Endothelial cell of umbilical vein (primary cell): ENCODE measurements around the gene TEX29. TPM values are rescaled to one million over a fixed set of nuclear protein-coding genes. Genes with fewer than 3 reads are reported as not detected.

Experiments
- BruUV-seq: library from RNA; stranded (reverse); fragments of 400-500 nt; replicated peaks from 2 replicates; lab custom pipeline; 2021; lab: Mats Ljungman, UMichigan
- CTCF ChIA-PET: fragments of 300-600, 350-600 bp; sonication (Branson Sonifier 250); formaldehyde crosslinking; loops from one replicate; lab custom pipeline; 2021; ENCODE audit warnings: antibody characterized with exemption, inconsistent platforms; lab: Charles Lee
- POLR2A ChIA-PET: fragments of 300-600, 350-600 bp; sonication (Branson Sonifier 250); formaldehyde crosslinking; loops from one replicate; lab custom pipeline; 2021; ENCODE audit warnings: antibody characterized with exemption, inconsistent platforms; lab: Charles Lee
- DNase-seq: peaks from one replicate; pipeline ENCODE4 v3.0.0-alpha.2; 2011; ENCODE audit warnings: low read depth, low spot score
- FAIRE-seq: peaks from 2 replicates; lab custom pipeline; 2011; peaks lifted over from hg19 to GRCh38; lab: Jason Lieb, UNC
- H2AFZ ChIP-seq: 2 replicates; pipeline ENCODE4 v1.6.0; 2012; ENCODE audit warnings: low read depth, low read length, control low read depth, inconsistent platforms
- H3K27ac ChIP-seq: 2 replicates; pipeline ENCODE4 v1.5.1; 2011; ENCODE audit warnings: low read depth, mild to moderate bottlenecking, control low read depth, low read length, moderate library complexity; ENCODE audit not compliant: insufficient read depth
- H3K27me3 ChIP-seq, 2 experiments: 2 replicates each; pipeline versions ENCODE4 v1.6.0 to v1.6.1; 2011; ENCODE audit warnings: low read length in 2 of 2, mixed read lengths in 1 of 2; ENCODE audit not compliant: control insufficient read depth in 2 of 2, insufficient read depth in 2 of 2
- H3K36me3 ChIP-seq, 2 experiments: 2 replicates in 1 of 2; 3 replicates in 1 of 2; pipeline ENCODE4 v1.5.1; 2011; ENCODE audit warnings: low read length in 2 of 2, mild to moderate bottlenecking in 1 of 2, moderate library complexity in 1 of 2; ENCODE audit not compliant: control insufficient read depth in 2 of 2, insufficient read depth in 2 of 2; ENCODE audit errors: extremely low read depth in 1 of 2
- H3K4me1 ChIP-seq: 3 replicates; pipeline ENCODE4 v1.5.1; 2011; ENCODE audit warnings: mild to moderate bottlenecking, low read length; ENCODE audit not compliant: control insufficient read depth, insufficient read depth; ENCODE audit errors: extremely low read depth
- H3K4me2 ChIP-seq: 2 replicates; pipeline ENCODE4 v1.6.1; 2011; ENCODE audit warnings: low read length, control low read depth, mixed read lengths; ENCODE audit not compliant: insufficient read depth
- H3K4me3 ChIP-seq, 3 experiments: fragments of 200-600 bp in 1 of 3; sonication (generic), shearing (Covaris generic) in 1 of 3; replicated peaks in 1 of 3; 2 replicates each; pipeline ENCODE4 v1.5.1; 2011 to 2016; ENCODE audit warnings: control low read depth in 3 of 3, low read length in 3 of 3, mild to moderate bottlenecking in 2 of 3, inconsistent platforms in 1 of 3, low read depth in 1 of 3, moderate library complexity in 1 of 3; ENCODE audit not compliant: insufficient read depth in 1 of 3
- H3K79me2 ChIP-seq: 2 replicates; pipeline ENCODE4 v1.6.0; 2012; ENCODE audit warnings: low read length, inconsistent platforms; ENCODE audit not compliant: control insufficient read depth, insufficient read depth
- H3K9ac ChIP-seq: replicated peaks from 2 replicates; pipeline ENCODE3; 2011; ENCODE audit warnings: low read length, control low read depth; ENCODE audit not compliant: insufficient read depth; ENCODE audit errors: extremely low read depth
- H3K9me1 ChIP-seq: replicated peaks from 3 replicates; pipeline ENCODE4 v1.6.0; 2011; ENCODE audit warnings: mild to moderate bottlenecking, low read length; ENCODE audit not compliant: control insufficient read depth, insufficient read depth; ENCODE audit errors: extremely low read depth
- H3K9me3 ChIP-seq: replicated peaks from 2 replicates; pipeline ENCODE4 v1.5.1; 2012; ENCODE audit warnings: low read length, inconsistent platforms; ENCODE audit not compliant: control insufficient read depth, insufficient read depth
- H4K20me1 ChIP-seq: replicated peaks from 2 replicates; pipeline ENCODE3; 2011; ENCODE audit warnings: mild to moderate bottlenecking, low read length; ENCODE audit not compliant: control insufficient read depth, insufficient read depth; ENCODE audit errors: extremely low read depth
- CTCF ChIP-seq, 2 donors: IDR thresholded peaks; 1 replicate in 1 of 2; 2 replicates in 1 of 2; pipeline ENCODE4 v1.5.1; 2011; ENCODE audit warnings: low read length in 2 of 2, mild to moderate bottlenecking in 2 of 2, moderate library complexity in 2 of 2, control low read depth in 1 of 2, inconsistent platforms in 1 of 2, low read depth in 1 of 2; ENCODE audit not compliant: insufficient read depth in 1 of 2; ENCODE audit errors: extremely low read depth in 1 of 2
- EZH2 ChIP-seq: IDR thresholded peaks from 2 replicates; pipeline ENCODE4 v1.6.1; 2012; ENCODE audit warnings: borderline replicate concordance, low read depth, mild to moderate bottlenecking, moderate library complexity, low read length, inconsistent platforms; ENCODE audit not compliant: severe bottlenecking
- FOS ChIP-seq: IDR thresholded peaks from 2 replicates; pipeline ENCODE4 v1.6.1; 2011; ENCODE audit warnings: mild to moderate bottlenecking, low read length, moderate library complexity, borderline replicate concordance; ENCODE audit not compliant: insufficient read depth
- GATA2 ChIP-seq: IDR thresholded peaks from 2 replicates; pipeline ENCODE4 v1.7.0; 2011; ENCODE audit warnings: low read depth, mild to moderate bottlenecking, moderate library complexity, mixed read lengths, low read length; ENCODE audit not compliant: insufficient read length, insufficient read depth
- JUN ChIP-seq: IDR thresholded peaks from 2 replicates; pipeline ENCODE4 v1.6.1; 2011; ENCODE audit warnings: borderline replicate concordance, low read depth; ENCODE audit not compliant: insufficient read length, insufficient read depth
- MYC ChIP-seq: IDR thresholded peaks from one replicate; pipeline ENCODE4 v1.6.1; 2011; ENCODE audit warnings: mild to moderate bottlenecking, low read depth, low read length
- POLR2A ChIP-seq: IDR thresholded peaks from 2 replicates; pipeline ENCODE4 v1.6.1; 2012; ENCODE audit warnings: low read depth, mild to moderate bottlenecking, control low read depth, low read length
- POLR2AphosphoS5 ChIP-seq: IDR thresholded peaks from 2 replicates; pipeline ENCODE4 v1.6.1; 2012; ENCODE audit warnings: low read depth, mild to moderate bottlenecking, control low read depth, low read length, moderate library complexity; ENCODE audit not compliant: insufficient read depth
- dilution Hi-C: fragments of 300-500 bp; cut with MboI; formaldehyde crosslinking; loops from one replicate; pipeline ENCODE4 v1.15.0; 2019; ENCODE audit warnings: low sequenced_read_pairs; ENCODE audit not compliant: extremely low pct_ligation_motif_present
- intact Hi-C: fragments of 100-400 bp; cut with micrococcal nuclease; formaldehyde crosslinking; loops from one replicate; pipeline ENCODE4 v1.10.0; 2022
- polyA plus RNA-seq, 4 experiments: library from polyadenylated mRNA; depleted of rRNA in 3 of 4; stranded (reverse) in 3 of 4; unstranded in 1 of 4; fragments of >200 nt; gene quantifications; 2 replicates each; pipeline versions ENCODE4 v1.2.1 to v1.2.3, GENCODE V29; 2011 to 2012; ENCODE audit warnings: missing spikeins in 1 of 4
- total RNA-seq: library from RNA; stranded (reverse); gene quantifications from 2 replicates; pipeline ENCODE4 v1.2.3, GENCODE V29; 2021
- TF ChIP-seq, protein P1 (sequence below): IDR thresholded peaks from 2 replicates; pipeline ENCODE4 v1.6.1; 2011; ENCODE audit not compliant: insufficient read depth, insufficient read length

The TEX29 gene
- total and polyA plus RNA-seq, 2 donors (not counting 3 experiments of a cell fraction or from before 2014, with no cell fraction given): 0.44 TPM; not detected in 1

DNA sequence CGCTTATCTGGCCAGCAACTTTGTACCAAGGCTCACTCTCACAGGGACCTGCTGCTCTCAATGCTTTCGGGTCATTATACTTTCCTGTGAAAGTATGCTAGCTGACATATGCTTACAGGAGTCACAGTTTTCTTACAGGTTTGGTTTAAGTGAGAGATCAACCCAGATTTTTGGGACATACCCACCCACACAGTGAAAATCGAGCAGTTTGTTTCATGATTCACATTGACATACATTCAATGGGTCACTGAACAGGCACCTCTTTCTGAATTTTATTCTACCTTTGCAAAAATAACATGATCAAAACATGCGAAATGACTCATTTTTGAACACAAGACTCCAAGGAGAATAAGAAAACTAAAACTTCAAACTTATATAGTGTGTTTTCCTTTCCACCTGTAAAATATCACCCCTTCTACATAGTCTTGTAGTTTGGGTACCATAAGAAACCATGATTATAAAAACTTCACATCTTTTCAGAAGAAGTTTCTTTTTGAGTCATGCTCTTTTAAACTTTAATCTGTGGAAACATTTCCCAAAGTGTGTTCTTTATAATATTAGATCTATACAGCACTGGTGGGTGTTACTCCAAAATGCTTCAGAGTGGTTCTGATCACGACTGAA is 44.3 kb upstream of the TEX29 start:
- dilution Hi-C loops (no loop called here), intact Hi-C loops (no loop called here)
- Histone ChIP-seq H3K4me1 (no peaks in the 10 kb centered on the region), H3K9me3 (no peaks in the 10 kb centered on the region), H3K9me1 (no peaks in the 10 kb centered on the region), H3K4me2 (no peak overlapping the region), H3K79me2 (peaks cover 15% of the 10 kb centered on the region), H3K36me3 (peaks cover 27 to 46% of the 10 kb centered on the region in 2 experiments), H4K20me1 (peaks cover 4% of the 10 kb centered on the region), H3K27me3 (no peaks in the 10 kb centered on the region), H3K9ac (no peak overlapping the region), H2AFZ (no peak overlapping the region), H3K27ac (no peak overlapping the region), H3K4me3 (no peak overlapping the region)
- ChIA-PET POLR2A (no interaction called here), CTCF (interaction anchor here (1.3 to 1.6 kb wide), 2 partner anchors 9 to 12 kb away, joined by 3 to 5 read pairs; no protein-coding TSS in a partner anchor)
- DNase-seq (no peak), FAIRE-seq (no peak)
- BruUV-seq: no TSS peak
- TF ChIP-seq, protein P1, sequence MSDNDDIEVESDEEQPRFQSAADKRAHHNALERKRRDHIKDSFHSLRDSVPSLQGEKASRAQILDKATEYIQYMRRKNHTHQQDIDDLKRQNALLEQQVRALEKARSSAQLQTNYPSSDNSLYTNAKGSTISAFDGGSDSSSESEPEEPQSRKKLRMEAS: no peak
- TF ChIP-seq POLR2A (no peak), MYC (no peak), FOS (no peak), JUN (no peak), CTCF (IDR thresholded peaks at IDR 0.05; ENCODE audit: extremely low read depth in 1 of 2, insufficient read depth in 1 of 2, low read depth in 1 of 2, low read length in 2 of 2) (no peak), POLR2AphosphoS5 (no peak), EZH2 (no peak), GATA2 (no peak)
